Colon (tissue), 2 donors: ENCODE results near the gene NFIA.

Experiments used
- FAIRE-seq: peaks from 2 replicates; lab custom pipeline; 2012; peaks lifted over from hg19 to GRCh38; lab: Jason Lieb, UNC
- donor health status: control.
- donor health status: control.

Gene NFIA

GRCh38 chr1:61215676-61216289, 133.4 kb downstream of the NFIA start:
- FAIRE-seq: no peak

DNA sequence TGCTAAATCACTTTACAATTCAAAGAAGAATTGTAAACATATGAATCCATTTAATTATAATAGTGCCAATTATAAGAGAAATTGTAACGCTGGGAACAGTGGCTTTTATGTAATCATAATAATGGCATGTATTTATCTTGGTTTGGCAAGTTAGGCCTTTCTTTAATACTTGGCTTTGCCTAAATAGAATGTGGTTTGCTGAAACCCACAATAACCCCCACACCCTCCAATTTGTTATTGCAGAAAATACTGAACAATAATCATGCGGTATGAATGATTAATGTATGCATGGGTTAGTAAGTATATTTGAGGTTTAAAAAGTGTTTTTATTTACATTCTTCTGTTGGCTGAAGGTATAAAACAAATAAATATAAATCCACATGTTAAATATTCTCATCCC, 138.2 kb downstream of the NFIA start:
- no peak for FAIRE-seq

GRCh38 chr1:61221642-61222041, 139.3 kb downstream of the NFIA start:
- FAIRE-seq: no peak

GRCh38 chr1:61222240-61222639, 139.9 kb downstream of the NFIA start:
- FAIRE-seq: no peak

DNA sequence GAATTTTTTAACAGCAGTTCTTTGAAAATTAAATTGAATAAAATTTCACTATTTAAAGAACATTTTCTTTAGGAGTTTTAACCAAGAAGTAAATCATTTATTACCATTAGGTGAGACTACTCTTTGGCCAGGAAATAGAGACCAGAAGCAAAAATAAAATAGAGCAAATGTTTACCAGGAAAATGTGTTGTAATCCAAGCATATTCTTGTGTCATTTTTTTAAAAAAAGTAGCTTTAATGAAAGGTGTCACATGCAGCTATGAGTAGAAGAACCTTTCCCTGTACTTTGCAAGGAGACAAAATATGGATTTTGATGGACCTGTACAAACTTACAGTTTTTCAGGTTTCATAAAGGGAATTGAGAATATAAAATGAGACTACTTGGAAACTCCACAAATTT, 140.8 kb downstream of the NFIA start:
- FAIRE-seq: no peak

GRCh38 chr1:61224609-61225008, 142.2 kb downstream of the NFIA start:
- FAIRE-seq: no peak

DNA sequence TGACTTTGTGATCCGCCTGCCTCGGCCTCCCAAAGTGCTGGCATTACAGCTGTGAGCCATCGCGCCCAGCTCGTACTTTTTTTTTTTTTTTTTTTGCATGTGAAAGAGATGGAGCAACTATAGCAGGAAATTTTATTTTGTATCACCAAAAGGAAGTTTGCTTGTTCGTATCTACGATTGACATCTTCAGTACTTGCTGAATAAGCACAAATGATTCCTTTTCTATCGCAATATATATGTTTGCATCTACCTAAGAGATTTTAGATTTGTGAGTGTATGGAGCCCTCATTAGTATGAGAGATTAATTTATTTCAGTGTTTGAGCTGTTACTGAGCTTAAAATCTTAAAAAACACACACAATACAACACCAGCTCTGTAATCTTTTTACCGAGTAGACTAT, 143.1 kb downstream of the NFIA start:
- no peak for FAIRE-seq

DNA sequence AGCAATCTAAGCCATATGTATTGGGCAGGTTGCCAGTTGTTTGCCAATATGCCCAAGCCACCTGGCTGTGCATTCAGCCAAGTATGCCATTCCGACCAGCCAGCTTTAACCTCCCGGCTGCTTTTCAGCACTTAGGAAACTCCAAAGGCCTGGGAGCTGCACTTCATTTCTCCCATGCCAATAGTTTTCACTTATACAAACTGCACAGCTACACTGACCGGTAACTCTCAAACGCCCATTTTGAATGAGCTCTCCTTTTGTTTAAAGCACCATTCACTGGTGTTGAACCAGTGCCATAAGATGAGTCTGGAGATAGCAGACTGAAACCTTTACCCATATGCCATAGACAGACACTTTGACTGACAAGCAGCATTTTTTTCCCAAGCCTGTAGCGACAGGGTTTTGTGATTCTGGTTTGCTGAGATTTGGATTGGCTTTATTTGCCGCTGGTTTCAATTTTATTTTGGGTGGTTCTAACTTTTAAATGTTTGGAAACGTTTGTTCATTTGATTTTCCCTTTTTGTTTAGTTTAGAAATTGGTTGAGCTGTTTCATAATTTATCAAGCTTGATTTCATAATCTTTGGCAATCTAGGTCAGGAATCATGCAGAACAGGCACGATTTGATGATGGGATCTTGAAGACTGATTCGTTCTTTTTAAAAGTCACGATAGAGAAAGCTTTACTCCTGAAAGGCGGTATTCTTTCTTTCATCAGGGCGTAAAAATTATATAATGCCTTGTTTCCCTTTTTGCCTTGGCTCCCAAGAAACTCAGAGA, 144.6 kb downstream of the NFIA start:
- no peak for FAIRE-seq

- no peak for FAIRE-seq
These were observed 145.6 kb downstream of the NFIA start for GRCh38 chr1:61227857-61228550.

DNA sequence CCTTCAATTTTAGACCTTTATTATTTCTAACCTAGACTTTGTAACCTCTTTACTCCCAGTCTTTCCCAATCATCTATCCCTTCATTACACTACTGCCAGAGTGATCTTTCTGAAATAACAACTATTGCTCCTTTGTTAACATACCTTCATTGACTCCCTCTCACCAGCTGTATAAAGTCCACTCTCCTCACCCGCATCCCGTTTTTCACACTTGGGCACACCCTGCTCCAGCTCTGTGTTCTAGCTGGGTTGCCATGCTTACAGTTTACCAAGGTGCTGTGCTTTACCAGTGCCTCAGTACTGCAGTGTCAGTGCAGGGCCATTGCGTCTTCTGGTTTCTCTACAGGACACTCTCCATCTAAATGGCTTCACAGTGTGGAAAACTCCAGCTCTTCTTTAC, 148.2 kb downstream of the NFIA start:
- FAIRE-seq: no peak

DNA sequence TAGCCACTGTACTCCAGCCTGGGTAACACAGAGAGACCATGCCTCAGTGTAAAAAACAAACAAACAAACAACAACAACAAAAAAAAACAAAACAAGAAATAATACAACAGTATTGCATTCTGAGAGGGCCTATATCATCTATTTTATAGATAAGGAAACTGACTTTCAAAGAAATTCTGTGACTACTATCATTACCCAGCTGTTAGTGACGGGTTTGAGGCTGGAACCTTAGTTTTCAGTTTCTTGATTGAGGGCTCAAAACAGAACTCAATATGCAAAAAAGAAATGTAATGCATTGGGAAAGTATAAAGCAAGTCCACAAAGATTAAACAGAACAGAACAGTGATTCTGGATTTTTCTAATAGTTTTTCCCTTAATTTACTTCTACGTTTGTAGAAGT, 149.4 kb downstream of the NFIA start:
- no peak for FAIRE-seq

DNA sequence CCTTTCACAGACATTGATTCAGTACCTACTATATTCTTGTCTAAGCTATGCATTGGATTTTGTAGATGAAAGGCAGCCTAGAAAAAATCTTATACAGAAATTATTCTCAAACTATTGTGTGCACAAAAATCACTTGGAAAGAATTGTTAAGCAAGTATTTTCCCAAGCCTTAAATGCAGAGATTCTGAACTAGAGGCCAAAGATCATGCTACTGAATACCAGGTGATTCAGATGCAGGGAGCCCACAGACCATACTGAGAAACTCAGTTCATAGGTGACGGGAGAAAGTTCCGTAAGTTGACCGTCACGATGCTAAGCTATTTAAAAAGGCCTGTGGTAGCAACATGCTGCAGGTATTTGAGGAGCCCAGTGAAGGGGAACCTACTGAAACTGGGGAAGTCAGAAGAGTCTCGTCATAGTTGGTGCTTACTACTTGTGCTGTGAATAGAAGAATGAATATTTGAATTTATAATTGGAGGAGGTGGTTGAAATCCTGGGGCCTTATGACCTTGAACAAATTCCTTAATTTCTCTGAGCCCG, 150.8 kb downstream of the NFIA start:
- no peak for FAIRE-seq

DNA sequence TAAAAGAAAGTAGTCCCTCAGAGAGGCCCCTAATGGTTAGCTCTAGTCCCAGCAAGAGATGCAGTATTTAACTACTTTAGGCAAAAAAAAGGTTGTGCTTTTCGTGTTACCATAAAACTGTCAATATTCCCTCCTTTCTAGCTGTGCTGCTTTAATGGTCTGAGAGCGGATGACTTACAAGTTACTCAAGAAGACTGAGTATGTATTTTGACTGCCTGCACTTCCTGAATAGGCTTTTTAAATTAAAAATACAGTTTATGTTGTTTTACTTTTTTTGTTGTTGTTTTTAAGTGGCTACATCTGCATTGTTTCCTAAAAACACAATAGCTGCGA, 152.2 kb downstream of the NFIA start:
- no peak for FAIRE-seq

- FAIRE-seq: no peak
These were observed 154.8 kb downstream of the NFIA start for GRCh38 chr1:61237147-61237546.

GRCh38 chr1:61237659-61238358, 155.4 kb downstream of the NFIA start:
- FAIRE-seq: no peak

DNA sequence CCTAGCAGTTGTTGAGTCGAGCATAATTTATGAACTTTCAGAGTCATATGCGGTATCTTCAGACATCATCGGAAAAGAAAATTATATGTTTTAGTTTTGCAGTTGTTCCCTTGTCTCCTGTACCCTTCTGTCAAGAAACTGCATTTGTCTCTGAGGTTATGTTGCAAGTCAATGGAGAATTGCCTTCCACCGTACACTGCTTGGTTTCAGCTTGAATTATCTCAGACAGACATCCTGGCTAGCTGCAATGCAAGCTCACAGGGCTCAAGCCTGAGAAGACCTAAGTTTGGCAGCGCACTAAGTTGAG, 156.0 kb downstream of the NFIA start:
- FAIRE-seq: no peak

DNA sequence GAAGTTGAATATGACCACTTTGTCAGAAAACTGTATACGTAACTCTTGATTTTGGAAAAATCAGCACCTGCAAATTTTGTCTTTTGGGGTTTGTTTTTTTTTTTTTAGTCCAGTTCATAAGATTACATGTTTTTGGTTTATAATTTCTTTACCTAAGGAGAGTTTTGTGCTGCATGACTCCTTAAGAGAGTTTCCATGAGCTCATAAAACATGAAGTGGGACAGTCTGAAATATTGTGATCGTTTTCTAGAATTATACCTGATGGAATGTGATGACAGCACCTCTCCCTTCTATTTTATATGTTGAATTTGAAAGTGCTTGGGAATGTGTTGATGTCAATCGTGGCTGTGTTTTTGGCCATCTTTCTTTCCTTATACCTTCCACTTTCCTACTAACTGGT, 158.5 kb downstream of the NFIA start:
- FAIRE-seq: no peak

GRCh38 chr1:61241411-61241838, 159.1 kb downstream of the NFIA start:
- FAIRE-seq: no peak

DNA sequence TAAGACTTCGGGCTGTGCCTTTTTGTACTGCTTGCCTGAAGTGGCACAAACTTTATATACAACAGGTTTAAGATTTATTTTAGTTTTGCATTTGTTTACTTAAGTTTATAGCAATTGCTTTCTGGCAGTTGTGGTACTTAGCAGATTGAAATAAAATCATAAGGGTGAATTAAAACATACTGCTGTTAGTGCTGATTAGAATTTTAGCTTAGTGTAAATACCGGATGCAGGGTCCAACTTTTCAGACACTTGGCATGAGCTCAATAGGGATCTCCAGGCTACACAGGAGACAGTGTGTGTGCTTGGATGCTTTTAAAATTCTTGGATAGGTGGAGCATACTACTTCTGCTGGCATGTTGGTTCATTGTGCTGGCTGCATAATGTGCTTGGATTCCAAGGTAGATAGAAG, 159.6 kb downstream of the NFIA start:
- no peak for FAIRE-seq

DNA sequence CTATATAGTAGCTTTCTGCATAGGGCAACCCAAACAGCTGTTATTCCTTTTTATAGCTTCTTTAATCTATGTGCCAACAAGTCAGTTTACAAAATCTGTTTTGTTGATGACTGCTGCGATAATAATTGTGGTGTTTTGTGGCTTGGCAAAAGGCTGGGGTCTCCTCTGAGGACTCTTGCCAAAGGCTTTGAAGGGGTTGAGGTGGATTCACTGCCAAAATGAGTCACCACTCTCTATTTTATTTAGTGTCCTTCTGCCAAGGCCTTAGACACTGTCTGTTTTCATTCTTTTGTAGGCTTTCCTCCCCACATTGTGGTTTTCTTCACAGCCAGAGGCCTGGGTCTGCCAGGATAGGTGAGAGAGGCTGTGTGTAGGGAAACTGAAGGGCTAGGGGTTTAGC, 161.8 kb downstream of the NFIA start:
- no peak for FAIRE-seq

DNA sequence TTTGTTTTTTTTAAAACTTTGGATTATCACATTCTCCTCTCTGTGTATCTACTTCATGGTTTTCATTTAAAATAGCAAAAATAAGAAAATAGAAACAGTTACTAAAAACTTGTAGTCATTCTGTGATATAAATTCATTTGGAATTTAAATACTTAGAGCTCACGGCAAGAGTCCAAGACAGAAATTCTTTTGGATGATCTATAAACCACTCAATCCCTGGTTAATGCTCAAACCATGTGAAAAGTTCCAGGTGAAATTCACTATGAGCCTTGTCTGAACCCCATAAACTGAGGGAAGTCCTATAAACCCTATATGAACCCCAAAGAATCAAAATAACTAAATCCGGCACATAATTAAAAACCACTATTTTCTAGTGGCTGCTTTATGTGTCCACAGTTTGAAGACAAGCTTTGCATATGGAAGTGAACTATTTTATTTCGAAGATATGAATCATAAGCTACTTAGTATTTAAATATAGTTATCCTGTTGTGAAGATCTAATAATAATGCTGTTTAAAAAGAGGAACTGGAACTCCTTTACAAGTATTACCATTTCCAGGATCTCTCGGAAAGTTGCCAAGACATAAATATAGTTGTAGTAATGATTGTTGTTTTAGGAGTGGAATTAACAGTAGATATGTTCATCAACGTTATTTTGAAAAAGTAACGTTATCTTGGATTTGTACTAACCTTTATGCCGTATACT, 163.5 kb downstream of the NFIA start:
- no peak for FAIRE-seq
